Inflammatory macrophage treated with lipopolysaccharide for 4 hours (primary cell): Measurements from ENCODE around the gene RBM19.
A peak's percentile ranks its signal among the peaks of the same experiment; 100 is the strongest.

Source experiments
- DNase-seq: peaks from one replicate; pipeline ENCODE4 v3.0.0-alpha.2; 2020

Gene RBM19

DNA sequence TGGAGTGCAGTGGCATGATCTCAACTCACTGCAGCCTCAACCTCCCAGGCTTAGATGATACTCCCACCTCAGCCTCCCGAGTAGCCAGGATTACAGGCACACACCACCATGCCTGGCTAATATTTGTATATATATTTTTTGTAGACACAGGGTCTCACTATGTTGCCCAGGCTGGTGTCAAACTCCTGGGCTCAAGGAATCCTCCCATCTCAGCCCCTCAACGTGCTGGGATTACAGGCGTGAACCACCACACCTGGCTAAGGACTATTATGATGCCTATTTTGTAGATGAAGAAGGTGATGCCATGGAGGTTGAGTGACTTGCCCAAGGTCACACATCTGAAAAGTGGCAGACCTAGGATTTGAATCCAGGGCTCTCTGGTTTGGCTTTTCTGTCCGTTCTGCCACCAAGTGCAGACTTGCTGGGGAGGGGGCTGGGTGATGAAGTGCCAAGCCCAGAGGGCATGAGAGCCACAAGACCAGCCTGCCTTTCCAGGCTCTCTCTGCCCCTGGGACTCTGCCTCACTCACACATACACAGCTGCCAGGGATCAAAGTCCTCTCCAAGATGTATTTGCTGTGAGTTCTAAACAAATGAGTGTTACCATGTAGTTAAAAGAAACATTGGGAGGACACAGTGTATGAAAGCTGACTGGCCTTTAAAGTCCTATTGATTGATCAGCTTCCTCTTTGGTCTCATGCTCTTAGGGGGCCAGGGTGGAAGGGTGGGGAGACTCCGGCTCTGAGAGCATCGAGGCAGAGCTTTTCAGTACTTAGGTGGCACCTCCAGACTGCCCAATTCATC lies 21.3 kb upstream of the RBM19 start:
- DNase-seq = no peak

DNA sequence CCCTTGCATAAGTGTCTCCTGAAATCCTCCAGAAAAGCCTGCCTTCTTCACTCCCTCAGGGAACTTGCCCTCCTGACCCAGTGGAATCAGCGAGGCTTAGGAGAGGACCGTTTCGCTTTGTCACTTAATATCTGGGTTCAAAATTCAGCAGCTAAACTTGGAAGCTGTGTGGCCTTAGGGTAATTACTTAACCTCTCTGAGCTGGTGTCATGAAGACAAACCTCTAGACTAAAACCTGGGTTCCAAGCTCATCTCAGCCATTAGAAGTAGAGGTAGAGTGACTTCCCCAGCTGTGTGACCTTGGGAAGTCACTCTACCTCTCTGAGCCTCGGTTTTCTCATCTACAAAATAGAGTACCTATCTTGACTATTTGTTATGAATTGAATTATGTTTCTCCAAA lies 18.3 kb upstream of the RBM19 start:
- DNase-seq = no peak

DNA sequence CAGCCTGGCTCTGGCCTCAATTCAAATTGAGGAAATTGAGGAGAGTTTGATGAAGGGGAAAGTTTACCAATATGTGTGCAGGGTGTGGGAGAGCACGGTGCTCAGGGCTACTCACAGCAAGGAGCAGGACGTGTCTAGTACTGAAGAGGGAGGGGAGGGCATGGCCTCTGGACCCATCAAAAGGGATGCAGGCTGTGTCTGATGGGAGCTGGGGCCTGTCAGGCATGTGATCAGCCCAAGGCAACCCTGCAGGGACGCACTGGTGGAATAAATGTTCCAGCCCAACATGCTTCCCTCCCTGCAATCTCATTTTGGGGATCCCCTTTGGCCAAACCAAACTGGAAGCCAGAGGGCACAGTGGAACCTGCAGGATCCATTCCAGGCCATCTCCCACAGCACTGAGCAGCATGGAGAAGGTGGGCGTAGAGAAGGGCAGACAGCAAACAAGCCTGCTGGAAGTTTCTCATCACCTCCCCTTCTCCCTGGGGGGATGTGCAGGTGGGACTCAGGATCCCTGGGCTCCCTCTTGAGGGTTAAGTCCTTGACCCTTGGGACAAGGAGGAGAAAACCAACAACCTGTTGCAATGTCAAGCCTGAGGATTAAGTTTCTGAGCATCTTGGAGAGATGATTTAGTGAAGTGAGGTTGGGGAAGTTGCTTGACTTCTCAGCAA lies 17.8 kb upstream of the RBM19 start:
- DNase-seq = no peak

DNA sequence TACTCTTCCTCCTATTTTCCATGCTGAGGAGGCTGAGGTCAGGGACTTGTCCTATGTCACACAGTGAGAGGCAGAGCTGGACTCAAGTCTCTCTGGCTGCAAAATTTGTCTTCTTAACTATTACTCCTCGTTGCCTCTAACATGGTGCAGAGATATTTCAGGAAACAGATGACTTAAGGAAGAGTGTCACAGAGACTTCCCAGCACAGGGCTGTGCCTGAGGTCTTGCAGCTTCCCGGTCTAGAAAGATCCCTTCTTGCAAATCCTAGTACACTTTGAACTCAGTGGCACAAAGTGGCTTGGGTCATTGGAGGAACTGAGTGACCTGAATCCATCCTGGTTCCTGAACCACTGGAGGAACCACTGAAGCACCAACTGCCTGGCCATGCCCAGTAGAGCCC lies 17.1 kb upstream of the RBM19 start:
- no peak for DNase-seq

DNA sequence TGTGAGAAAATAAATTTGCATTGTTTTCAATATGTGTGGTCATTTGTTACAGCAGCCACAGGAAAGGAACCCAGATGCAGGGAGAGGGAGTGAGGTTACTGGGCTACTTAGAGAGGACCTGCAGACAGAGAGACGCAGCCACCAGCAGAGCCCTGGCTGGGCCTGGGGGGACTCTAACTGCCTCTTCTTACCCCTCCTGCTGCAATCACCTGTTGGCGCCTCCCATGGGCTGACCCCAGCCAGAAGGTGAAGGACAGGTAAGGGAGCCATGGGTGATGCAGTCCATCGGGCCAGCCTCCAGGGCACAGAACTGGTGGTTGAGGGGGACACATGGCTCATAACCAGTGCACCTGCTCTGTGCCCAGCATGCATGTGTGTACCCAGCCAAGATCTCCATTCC lies 15.8 kb upstream of the RBM19 start:
- no peak for DNase-seq

DNA sequence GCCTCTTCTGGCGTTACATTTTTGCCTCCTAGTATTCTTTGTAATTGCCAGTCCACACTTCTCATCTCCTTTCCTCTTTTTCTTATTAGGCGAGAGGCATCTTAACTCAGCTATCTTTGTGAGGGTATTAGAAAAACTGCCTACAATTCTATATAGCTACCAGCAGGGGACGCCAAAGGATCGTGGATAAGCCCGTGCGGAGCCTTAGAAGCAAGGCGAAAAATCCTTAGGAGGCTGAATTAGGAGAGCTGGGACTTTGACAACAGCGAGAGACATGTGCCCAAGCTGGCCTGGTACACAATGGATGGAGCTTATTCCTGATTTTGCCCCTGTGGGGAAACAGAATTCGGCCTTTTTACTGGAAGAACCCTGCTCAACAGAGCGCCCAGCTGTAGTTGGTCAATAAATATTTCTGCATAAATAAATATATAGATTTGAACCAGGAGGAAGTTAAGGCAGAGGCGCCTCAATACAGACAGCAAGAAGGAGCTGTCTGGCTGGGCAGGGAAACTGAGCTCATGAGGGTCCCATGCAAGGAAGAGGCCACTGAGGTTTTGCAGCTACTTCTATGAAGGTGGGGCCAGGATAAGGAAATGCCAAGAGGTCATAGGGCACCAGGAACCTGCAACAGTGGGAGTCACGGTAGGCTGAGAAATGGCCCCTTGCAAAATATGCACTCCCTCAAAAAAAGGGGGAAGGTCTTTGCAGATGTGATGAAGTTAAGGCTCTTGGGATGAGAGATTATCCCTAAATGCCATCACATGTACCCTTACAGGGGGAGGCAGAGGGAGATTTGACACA lies 14.6 kb upstream of the RBM19 start:
- DNase-seq = peak; percentile 54

DNA sequence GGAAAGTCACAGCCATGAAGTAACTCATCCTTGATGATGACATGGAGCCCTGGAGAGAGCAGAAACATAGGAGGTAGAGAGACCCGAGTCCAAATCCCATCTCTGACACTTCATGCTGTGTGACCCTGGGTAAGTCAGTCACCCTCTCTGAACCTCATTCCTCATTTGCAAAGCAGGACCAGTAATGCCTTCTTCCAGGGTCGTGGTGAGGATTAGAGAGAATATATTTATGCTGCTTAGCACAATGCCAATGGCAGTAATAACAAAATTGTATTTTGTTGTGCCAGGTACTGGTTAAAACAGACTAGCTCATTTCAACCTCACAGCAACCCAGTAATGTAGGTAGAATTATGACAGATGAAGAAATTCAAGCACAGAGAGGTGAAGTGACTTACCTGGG lies 13.9 kb upstream of the RBM19 start:
- DNase-seq = no peak

DNA sequence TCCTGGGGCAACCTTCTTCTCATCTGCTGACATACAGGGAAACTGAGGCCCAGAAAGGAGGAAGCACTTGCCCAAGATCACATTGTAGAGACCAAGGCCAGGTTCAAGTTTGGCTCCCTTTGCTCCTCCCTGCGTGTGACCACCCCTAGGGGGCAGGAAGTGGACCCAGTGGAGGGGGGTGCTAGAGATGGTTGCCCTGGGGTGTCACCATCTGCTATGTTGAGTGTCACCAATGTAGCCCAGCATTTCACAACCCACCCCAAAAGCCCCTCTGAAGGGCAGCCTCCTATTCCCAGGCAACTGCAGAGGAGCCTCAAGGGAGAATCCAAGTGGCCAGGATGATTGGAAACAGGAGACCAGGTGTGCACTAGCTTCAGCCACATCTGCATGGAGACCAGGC lies 12.0 kb upstream of the RBM19 start:
- DNase-seq = no peak

DNA sequence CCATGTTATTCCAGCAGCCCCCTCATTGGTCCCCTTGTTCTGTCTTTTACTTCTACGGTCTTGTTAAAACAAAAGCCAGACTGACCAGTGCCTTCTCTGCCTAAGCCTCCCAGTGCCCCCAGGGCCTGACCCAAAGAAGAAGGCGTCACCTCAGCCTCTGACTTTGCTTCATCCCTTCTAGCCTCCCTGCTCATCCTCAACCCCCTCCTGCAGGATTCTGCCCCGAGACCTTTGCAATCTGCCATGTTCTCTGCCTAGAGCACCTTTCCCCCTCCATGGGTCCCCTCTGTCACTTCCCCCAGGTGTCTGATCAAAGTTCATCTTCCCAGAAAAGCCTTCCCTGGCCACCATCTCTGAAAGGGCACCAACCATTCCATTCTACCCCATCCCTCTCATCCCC lies 7.9 kb upstream of the RBM19 start:
- no peak for DNase-seq

DNA sequence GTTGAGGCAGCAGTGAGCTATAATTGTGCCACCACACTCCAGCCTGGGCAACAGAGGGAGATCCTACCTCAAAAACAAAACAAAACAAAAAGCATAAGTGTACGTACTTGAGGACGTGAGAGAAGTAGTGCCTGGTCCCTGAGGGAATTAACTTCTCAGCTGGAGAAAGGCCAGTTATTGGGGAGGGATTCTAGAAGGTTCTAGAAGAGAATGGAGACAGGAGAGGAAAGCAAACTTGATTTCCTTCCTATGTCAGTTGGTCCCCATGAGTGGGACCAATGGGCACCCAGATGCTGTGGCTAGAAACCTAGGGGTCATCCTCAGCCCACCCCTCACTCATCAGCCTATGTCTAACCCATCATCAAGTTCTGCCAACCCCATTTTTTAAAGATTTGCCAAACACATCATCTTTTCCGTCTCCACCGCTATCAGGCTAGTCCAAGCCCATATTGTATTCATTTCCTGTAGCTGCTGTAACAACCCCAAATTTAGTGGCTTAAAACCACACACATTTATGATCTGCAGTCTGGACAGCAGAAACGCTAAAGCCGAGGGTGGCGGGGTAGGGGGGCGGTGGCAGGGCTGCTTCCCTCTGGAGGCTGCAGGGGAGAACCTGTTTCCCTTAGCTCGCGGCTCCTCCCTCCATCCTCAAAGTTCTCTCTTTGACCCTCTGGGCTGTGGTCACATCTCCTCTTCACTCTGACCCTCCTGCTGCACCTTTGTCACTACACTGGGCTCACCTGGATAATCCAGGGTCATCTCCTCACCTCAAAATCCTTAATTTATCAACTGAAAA lies 7.2 kb upstream of the RBM19 start:
- no peak for DNase-seq

DNA sequence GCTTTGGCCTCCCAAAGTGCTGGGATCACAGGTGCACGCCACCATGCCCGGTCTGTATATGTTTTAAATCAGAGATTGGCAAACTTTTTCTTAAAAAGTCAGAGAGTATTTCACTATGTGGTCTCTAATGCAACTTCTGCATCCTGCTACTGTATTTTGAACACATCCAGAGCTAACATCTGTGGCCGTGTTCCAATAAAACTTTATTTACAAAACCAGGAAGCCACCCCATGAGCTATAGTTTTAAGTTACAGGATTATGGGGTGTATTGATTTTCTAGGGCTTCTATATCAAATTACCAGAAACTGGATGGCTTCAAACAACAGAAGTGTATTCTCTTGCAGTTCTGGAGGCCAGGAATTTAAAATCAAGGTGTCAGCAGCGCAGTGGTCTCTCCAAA lies 5.3 kb upstream of the RBM19 start:
- no peak for DNase-seq

DNA sequence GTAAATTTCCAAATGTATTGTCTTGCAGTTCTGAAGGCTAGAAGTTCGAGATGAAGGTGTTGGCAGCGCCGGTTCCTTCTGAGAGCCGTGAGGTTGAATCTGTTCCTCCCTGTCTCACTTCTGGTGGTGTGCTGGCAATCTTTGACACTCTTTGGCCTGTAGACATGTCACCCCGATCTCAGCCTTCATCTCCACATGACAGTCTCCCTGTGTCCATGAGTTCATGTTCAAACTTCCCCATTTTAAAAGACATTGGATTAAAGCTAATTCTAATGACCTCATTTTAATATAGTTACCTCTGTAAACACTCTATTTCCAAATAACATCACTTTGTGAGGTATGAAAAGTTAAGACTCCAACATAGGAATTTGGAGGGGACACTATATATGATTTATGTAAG lies 4.1 kb upstream of the RBM19 start:
- peak; percentile 35 for DNase-seq

DNA sequence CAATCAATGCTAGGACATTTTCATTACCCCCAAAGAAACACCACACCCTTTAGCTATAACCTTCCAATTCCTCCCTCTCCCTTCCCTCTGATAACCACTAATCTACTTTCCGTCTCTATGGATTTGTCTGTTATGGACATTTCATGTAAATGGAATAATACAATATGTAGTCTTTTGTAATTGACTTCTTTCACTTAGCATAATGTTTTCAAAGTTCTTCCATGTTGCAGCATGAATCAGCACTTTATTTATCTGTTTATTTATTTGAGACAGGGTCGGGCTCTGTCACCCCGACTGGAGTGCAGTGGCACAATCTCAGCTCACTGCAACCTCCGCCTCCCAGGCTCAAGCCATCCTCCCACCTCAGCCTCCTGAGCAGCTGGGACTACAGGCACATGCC lies 1.2 kb upstream of the RBM19 start:
- no peak for DNase-seq

DNA sequence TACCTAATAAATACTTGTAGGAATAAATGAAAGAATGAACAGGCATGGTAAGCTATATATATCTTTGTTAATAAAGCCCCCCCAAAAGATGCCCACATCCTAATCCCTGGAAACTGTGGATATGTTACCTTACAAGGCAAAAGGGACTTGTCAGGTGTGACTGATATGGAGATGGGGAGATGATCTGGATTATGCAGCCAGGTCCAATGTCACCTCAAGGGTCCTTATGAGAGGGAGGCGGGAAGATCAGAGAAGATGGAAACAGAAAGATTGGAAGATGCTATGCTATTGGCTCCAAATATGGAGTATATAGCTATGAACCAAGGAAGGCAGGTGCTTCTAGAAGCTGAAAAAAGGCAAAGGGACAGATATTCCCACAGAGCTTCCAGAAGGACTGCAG lies 3.4 kb downstream of the RBM19 start:
- no peak for DNase-seq

DNA sequence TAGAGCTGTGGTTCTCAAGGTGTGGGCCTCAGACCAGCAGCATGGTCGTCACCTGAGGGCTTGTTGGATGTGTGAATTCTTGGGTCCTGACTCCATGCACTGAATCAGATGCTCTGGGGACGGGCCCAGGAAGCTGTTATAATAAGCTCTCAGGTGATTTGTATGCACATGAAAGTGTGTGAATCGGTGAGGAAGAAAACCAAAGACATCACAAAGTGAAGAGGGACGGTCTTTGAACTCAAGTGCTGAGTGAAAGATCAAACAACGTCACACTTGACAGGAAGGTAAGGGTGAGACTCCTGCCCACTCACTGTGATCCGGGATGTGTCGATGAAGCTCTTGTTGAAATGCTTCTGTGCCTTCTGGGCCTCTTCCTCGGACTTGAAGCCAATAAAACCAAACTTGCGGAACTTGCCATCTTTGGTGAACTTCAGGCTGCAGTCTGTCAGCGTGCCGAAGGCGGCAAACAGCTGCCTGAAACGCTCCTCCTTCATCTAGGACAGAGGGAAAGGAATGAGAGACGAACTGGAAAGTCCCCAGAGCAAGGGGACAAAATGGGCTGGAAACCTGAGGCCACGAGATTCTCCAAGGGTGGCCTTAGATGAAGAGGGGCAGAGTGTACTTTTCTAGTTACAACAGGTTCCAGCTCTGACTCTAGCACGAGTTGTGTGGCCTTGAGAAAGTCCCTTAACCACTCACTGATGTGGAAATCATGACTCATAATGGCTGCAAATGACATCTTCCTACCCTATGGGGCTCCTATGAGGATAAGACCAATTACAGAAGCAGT lies 4.0 kb downstream of the RBM19 start:
- peak; percentile 93 for DNase-seq

DNA sequence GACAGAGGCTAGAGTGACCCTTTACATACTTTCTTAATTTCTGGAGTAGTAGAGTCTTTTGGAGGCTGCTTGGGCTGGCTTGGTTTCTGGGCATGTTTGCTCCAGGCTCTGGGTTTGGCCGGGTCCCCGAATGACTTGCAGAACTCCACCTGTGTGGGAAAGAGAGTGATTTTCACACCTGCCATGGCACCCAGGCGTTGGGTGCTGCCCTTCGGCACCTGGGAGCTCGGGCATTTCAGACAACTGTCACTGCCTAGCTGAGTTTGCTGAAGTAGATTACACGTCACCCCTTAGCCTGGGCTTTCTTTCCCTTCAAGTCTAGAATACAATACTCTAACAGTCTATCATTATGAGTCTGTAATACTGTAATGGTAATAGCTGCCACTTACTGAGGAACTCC lies 6.1 kb downstream of the RBM19 start:
- DNase-seq = no peak

DNA sequence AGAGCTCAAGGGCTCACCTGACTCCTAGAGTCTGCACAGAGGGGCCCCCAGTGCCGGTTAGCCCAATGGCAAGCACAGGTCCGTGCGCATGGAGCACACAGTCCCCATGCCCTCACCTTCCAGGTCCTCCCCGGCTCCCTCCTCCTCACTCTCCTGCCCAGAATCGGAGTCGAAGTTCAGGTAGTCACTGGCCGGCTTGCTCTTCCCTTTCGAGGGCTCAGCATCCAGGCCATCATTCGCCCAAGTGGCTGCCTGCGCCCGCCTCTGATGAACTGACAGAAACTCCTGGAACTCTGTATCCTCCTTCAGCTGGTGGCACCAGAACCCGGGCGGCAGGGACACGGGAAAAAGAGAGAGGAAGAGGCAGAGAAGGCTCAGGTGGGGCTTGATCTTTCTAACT lies 7.0 kb downstream of the RBM19 start:
- no peak for DNase-seq

DNA sequence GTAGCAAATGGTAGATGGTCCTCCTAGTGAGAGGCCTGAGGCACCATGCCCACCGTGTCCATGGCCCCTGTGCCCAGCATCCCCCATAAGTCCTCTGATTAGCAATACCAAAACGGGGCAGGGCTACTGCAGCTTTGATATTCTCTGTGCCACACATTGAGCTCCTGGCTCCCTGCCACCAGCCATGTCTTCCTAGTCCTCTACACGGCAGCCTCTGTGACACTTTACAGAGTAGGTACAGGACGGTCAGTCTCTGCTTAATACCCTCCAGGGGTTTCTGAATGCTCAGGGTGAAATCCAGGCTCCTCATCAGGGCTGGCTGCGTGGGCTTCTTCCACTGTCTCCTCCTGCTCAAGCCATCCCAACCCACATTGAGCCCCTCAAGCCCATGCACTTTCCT lies 8.0 kb downstream of the RBM19 start:
- no peak for DNase-seq

DNA sequence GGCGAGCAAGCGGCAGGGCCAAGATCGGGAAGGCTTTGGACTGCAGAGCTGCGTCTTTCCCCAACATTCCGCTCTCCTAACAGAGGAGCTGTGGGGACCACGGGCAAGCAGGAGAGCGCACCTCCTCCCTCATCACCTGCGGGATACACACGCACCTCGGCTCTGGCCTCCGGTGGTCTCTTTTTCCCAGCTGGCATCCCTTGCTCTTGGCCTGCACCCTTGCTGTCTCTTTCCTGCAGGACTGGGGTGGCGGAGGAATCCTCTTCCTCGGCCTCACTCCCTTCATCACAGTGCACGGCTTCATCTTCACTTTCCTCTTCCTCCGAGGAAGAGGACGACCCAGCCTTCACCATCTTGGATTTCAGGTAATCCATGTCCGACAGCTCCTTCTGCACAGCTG lies 8.5 kb downstream of the RBM19 start:
- no peak for DNase-seq

DNA sequence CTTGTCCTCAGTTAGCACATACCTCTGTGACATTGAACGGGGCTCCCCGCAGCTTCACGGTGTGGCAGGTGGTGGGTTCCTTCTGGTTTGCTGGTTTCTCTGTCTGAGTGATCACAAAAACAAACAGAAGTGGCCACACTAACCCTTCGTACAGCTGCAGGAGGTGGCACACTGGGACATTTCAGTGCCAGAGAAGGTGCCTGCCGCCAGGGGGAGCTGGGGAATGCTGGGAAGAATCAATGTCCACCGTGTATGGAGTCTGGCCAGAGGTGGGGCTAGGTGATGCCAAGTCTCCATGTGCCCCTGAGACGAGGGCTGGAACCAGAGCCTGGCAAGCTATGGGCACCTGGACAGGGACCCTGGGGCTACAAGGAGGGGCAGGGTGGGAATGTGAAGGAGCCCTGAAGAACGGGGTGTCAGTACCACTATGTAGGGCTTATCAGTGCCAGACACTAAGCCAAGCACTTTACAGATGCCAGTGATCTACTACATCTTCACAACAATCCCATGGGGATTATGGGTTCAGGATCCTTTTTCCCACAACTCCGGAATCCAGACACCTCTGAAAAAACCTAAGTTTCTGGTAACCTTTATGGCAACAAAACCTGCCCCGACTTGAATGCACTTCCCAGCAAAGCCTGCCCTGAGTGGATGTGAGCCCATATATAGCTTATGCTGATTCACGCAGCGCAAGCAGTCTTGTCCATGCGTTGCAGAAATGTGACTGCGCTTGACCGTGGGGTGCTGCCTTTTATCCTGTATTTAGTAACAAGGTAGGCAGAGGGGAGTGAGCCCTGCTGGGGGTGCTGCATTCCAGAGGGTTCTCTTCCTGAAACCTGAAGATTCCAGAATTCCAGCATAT lies 10.8 kb downstream of the RBM19 start:
- no peak for DNase-seq

DNA sequence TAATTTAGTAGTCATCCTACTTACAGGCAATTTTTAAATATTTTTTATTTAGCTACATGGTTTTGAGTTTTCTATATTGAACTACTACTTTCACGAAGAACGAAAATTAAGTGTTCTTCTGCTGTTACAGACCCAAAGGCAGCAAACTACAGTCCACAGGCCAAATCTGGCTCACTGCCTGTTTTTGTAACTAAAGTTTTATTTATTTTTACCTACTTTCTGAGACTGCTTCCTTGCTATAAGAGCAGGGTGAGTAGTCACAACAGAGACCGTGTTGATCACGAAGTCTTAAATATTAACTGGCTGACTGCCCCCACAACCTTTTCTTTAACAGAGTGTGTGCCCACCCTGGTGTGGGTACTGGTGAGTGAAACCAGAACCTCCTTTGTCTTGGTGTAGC lies 11.6 kb downstream of the RBM19 start:
- no peak for DNase-seq
